Activated CD8-positive, alpha-beta memory T cell treated with anti-CD3 and anti-CD28 coated beads, Interleukin-2, amount 50 U/mL, for 1 hour (primary cell): ENCODE data around the gene SPEM1.
"Not testable (repeated sequence)": the region's sequence is repeated elsewhere in the genome, so short reads cannot be mapped to it uniquely, and the experiment has no call there.

Experiments
- DNase-seq: peaks from one replicate; pipeline ENCODE4 v3.0.0-alpha.2; 2020; ENCODE audit errors: extremely low read depth

SPEM1 gene

GRCh38 chr17:7468804-7469389, 48.8 kb downstream of the SPEM1 start:
- DNase-seq, result no peak

GRCh38 chr17:7469843-7470242, 49.7 kb downstream of the SPEM1 start:
- not testable (repeated sequence) for DNase-seq

- not testable (repeated sequence) for DNase-seq
These were observed 50.4 kb downstream of the SPEM1 start for GRCh38 chr17:7470457-7470973.
